GM18907 (cell line): ENCODE results near the gene GALM.
"Not testable (repeated sequence)": the region's sequence is repeated elsewhere in the genome, so short reads cannot be mapped to it uniquely, and the experiment has no call there.

Source experiments
- ATAC-seq: cut with Tn5 transposase; IDR thresholded peaks from one replicate; pipeline ENCODE4 v1.9.1; 2021; ENCODE audit warnings: mild to moderate bottlenecking, moderate library complexity; ENCODE audit not compliant: unreplicated experiment

GALM gene

DNA sequence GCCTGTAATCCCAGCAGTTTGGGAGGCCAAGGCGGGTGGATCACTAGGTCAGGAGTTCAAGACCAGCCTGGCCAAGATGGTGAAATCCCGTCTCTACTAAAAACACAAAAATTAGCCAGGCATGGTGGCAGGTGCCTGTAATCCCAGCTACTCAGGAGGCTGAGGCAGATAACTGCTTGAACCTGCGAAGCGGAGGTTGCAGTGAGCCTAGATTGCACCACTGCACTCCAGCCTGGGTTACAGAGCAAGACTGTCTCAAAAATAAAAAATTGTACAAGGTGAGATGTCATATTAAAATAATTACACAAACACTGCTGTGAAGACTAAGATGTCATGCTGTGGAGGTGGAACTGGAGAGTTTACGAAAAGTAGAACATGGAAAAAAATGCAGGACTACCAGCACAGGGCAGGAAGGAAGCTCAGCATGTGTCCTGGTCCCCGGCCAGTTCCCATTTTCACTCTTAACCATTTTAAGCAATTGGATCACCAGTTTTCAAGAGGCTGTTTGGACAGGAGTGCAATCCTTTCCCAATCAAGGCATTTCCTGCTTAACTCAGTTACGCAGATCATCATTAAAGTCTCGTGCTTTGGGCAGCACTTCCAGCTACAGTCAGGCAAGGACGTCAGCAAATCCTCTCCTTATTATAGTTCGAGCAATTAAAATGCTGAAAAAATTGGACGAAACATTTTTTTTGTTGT, 71.2 kb downstream of the GALM start:
- ATAC-seq = not testable (repeated sequence)

- ATAC-seq = no peak
Observed at GRCh38 chr2:38737925-38738324, 72.0 kb downstream of the GALM start.

DNA sequence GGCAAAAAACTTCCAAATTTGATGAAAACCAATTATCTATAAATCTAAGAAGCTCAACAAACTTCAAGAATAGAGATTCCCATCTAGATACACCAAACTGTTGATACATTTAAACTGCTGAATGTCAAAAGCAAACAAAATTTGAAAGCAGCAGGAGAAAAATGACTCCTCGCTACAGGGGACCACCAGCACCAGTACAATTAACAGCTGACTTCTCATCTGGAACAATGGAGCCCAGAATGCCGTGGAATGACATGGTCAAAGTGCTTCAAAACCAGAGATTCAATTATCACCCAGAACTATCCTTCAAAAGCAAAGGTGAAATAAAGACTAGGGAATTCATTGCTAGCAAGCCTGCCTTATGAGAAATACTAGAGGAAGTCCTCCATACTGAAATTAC, 73.6 kb downstream of the GALM start:
- ATAC-seq = no peak

DNA sequence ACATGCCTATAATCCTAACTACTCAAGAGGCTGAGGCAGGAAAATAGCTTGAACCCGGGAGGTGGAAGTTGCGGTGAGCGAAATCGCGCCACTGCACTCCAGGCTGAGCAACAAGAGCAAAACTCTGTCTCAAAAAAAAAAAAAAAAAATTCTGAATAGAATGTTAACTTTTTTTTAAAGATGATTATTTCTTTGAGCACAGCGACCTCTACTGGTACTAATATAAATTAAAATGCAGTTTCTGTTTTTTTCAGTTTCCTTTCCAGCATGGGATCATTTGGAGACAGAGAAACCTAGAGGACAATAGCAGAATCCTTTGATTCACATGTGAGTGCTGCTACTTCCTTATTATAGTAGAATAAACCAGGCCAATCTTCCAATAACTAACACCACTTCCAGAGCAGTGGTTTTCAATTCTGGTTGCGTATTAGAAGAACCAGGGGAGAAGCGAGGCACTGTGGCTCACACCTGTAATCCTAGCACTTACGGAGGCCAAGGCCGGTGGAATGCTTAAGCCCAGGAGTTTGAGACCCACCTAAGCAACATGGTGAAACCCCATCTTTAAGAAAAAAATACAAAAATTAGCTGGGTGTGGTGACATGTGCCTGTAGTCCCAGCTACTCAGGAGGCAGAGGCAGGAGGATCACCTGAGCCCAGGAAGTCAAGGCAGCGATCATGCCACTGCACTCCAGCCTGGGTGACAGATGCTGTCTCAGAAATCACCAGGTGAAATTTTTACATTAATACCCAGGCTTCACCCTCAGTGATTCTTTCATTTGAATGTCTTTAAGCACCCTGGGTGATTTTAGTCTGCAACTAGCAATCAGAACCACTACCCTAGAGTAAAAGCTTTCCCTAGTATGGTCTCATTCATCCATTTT, 75.2 kb downstream of the GALM start:
- no peak for ATAC-seq

DNA sequence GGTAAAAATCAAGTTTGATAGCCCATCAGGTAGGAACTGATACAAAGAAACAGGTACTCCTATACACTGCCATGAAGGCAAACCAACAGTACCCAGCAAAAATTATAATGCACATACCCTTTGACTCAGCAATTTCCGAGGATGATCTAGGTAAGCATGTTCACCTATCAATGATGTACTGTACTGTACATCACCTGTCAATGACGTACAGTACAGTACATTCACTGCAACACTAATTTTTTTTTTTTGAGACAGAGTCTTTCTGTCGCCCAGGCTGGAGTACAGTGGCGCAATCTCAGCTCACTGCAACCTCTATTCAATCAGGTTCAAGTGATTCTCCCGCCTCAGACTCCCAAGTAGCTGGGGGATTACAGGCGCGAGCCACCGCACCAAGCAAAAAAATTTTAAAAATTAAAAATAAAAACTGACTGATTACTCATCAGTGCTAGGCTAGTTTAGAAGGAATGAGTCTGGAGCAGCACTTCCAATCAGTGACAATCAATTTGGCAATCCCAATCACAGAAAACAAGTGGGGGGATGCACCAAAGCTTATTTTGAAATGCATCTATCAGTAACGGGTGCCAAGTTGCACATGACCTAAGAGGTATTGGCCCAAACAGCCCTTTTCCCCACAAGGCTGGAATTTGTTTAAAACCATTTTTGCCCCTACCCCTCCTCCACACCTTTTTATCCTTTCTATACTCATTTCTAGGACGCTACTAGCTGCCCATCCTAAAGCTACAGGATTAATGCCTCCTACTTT, 77.1 kb downstream of the GALM start:
- ATAC-seq = no peak

DNA sequence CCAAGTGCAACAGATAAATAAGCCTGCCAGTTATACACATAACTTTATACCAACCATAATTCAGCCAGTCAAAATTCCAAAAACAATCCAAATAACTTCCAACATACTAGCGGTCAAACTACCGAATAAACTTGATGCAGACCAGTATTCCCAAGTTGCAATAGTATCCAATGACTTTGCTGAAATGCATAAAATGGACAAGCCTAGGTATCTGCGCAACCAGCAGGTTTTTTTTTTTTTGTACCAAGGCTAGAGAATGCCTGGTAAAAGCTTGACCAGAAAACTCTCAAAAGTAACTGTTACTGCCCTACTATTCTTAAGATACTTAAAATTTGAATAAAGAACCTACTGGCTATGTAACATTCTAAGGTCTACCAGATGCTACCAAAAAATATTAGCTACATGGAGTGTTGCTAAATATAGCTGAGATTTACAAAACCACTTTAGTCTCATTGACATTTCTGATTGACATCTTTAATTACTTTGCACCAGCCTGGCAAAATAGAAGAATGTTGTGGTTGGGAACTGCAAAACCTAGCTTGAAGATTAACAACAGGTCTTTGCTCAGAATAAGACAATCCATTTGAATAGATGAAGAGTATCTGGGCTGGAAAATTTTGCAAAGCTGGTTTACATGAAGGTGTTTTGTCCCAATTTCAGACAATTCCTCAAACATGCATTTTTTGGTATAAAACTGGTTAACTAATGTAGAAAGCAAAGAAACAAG, 77.9 kb downstream of the GALM start:
- ATAC-seq = no peak

- no peak for ATAC-seq
Observed at GRCh38 chr2:38744399-38744780, 78.5 kb downstream of the GALM start.

DNA sequence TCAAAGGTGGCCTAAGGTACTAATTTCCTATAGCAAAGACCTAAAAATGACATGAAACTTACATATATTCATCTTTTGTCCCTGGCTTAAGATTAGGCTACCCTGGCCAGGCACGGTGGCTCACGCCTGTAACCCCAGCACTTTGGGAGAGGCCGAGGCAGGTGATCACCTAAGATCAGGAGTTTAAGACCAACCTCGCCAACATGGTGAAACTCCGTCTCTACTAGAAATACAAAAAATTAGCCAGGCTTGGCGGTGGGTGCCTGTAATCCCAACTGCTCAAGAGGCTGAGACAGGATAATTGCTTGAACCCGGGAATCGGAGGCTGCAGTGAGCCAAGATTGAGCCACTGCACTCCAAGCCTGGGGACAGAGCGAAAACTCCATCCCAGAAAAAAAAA, 79.4 kb downstream of the GALM start:
- no peak for ATAC-seq

- ATAC-seq = no peak
Observed at GRCh38 chr2:38747007-38747424, 81.1 kb downstream of the GALM start.

- no peak for ATAC-seq
Observed at GRCh38 chr2:38747819-38748218, 81.9 kb downstream of the GALM start.

- no peak for ATAC-seq
Observed at GRCh38 chr2:38748391-38748790, 82.5 kb downstream of the GALM start.

DNA sequence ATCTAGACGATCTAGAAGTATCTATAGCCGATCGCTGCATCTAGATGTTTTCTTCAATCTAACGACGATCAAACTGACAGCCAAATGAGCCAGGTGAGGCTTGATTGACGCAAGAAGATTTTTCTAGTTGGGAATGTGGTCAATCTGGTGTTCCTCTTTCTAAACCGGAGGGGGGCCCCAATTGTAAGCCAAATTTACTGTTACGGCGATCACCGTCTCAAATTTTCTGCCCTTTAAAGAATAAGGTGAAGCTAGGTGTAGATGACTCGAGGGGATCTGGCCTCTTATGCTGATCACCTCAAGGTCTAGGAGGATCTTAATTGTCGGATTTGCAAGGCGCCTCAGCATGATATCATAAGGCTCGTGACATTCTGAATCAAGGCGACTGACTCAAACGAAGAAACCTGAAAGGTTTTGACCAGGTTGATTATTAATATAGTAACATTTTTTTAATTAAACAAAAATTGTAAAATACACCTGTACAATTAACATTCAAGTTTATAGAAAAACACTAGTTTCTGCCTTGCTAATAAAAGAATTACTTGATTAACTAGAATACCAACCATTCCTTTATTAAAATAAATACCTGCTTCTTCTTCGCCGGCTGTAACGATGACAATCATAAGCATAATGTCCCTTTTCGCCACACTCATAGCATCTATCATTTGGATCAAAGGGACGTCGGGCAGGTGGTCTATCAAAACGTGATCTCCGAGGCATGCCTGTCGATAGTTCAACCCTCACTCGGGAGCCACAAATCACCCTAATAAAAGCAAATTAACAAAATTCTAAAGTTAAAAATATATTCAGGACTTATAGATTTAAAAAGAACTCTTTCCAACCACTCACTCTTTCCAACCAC, 83.3 kb downstream of the GALM start:
- no peak for ATAC-seq

GRCh38 chr2:38750011-38750890, 84.3 kb downstream of the GALM start:
- ATAC-seq = peak; percentile 46

DNA sequence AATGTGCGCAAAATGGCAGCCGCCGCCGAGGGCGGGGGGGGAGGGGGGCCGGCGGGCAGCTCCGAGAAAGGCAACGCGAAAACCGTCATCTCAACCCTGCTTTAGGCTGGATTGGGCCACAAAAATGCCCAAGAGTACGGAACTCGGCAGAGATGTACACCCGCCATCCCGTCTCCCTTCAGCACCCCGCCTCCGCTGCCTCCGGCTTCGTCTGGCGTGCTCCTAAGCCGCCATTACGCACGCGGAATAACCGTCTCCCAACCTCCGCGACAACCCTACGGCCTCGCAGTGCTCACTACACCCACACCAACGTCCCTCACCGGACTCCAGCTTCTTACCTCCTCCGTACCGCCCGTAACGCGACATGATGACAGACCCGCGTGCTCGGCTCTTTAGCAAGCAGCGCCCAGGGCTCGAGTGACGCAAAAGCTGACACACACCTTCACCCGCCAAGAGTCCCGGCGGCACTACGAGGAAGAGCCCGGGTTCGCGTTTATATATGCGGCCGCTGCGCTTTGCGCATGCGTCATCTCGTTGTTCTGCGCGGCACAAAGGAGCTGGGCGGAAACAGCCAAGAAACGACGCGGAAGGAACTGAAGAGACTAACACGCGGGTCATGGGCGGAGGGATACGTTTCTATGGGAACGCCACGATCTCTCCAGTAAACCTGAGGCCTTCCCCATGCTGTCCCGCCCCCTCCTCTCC, 85.1 kb downstream of the GALM start, which contains the start of gene SRSF7:
Gene SRSF7 (minus strand): TSS at position 471 of the 705 bp plus-strand sequence. CDS start 105 bp downstream, at position 366.
- ATAC-seq = peak; percentile 86

DNA sequence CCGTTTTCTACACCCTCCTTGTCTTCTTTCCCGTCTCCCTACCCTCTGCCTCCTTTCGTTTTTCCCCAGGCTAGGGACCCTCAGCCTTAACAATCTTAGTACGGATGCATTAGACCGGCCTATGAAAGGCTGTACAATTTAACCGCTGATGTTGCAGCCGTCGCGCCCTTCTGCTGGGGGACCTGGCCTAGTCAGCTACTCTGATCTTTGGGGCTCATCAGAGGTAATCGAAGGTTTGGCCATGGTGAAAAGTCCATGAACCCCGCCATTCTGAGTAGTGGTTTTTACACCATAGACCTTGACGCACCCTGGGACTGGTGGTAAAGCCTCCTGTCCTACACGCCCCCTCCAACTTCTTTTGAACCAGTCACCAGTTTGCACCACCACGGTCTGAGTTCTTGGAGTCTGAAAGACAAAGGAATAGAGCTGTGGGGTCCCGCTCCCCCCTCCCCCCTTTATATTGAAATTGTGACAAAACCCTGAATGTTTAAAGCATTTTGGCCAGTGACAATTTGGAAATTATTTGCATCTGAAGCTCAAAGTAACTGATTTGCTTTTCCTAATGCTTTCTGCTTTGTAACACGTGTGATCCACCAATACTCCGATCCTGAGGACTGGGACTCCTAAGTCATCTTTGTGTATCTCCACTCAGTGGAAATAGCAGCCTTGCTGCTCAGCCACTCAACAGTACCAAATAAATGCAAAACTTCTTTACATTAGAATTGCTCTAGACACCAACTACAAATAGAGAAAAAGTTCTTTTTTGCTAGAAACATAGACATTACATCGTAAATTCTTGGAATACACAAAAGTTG, 85.9 kb downstream of the GALM start:
- peak; percentile 23 for ATAC-seq

- no peak for ATAC-seq
Observed at GRCh38 chr2:38754049-38754448, 88.1 kb downstream of the GALM start.

DNA sequence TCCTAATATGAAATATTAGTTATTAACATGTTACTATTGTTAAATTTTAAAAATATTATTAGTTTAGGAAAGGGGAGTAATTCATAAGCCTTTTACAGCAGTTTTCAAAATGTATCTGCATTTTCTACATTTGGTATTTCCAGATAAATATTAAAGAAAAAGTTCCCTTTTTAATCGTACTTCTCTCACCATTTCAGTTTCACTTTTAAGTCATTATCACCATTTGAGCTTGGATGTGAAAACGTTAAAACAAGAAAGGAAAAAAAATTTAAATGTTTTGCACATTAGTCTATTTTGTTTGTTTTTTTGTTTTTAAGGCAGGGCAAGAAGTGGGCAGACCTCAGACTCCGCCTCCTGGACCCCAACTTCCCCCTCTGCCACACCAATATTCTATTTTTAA, 88.6 kb downstream of the GALM start:
- no peak for ATAC-seq
